Muscle layer of colon (tissue), 2 donors: Measurements from ENCODE around the gene CDS2.

Experiments used
- H3K27ac ChIP-seq: one replicate; pipeline ENCODE4 v1.7.0; 2013; ENCODE audit warnings: low read depth, mild to moderate bottlenecking, low read length, moderate library complexity
- H3K27me3 ChIP-seq, 2 donors: one replicate each; pipeline ENCODE4 v1.7.0; 2013; ENCODE audit warnings: low read length in 2 of 2, mild to moderate bottlenecking in 2 of 2; ENCODE audit not compliant: insufficient read depth in 2 of 2, control insufficient read depth in 1 of 2
- H3K36me3 ChIP-seq: one replicate; pipeline ENCODE4 v1.7.0; 2013; ENCODE audit warnings: mild to moderate bottlenecking, low read length; ENCODE audit not compliant: insufficient read depth
- H3K4me1 ChIP-seq: one replicate; pipeline ENCODE4 v1.7.0; 2013; ENCODE audit warnings: mild to moderate bottlenecking, low read length; ENCODE audit not compliant: insufficient read depth
- H3K4me3 ChIP-seq, 2 donors: one replicate each; pipeline ENCODE4 v1.7.0; 2013; ENCODE audit warnings: low read length in 2 of 2, low read depth in 1 of 2, mild to moderate bottlenecking in 1 of 2, moderate library complexity in 1 of 2
- H3K9ac ChIP-seq: one replicate; pipeline ENCODE4 v1.7.0; 2013; ENCODE audit warnings: low read length
- H3K9me3 ChIP-seq: one replicate; pipeline ENCODE4 v1.7.0; 2013; ENCODE audit warnings: mild to moderate bottlenecking, low read length
- donor health status: abdominal sarcoma.
- donor health status: Adenocarcinoma of cecum.

The CDS2 gene

DNA sequence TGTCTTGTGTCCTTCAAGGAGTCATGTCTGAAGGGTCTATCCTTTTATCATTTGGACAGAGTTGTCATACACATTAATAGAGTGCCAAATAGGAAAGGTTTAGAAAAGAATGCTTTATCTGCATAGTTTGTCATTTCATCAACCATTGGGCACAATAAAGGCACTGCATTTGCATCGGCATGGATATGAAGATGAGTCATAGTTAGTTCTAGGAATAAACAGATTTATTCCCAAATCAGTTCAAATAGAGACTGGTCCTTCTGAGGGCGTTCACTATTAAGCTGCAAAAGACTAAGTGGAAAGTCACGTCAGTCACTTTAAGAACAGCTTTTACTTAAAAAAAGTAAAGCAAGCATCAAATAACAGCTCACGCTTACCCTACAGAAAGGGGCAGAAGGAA is 90.8 kb downstream of the CDS2 start:
- H3K4me3 ChIP-seq, result no peak overlapping the region

DNA sequence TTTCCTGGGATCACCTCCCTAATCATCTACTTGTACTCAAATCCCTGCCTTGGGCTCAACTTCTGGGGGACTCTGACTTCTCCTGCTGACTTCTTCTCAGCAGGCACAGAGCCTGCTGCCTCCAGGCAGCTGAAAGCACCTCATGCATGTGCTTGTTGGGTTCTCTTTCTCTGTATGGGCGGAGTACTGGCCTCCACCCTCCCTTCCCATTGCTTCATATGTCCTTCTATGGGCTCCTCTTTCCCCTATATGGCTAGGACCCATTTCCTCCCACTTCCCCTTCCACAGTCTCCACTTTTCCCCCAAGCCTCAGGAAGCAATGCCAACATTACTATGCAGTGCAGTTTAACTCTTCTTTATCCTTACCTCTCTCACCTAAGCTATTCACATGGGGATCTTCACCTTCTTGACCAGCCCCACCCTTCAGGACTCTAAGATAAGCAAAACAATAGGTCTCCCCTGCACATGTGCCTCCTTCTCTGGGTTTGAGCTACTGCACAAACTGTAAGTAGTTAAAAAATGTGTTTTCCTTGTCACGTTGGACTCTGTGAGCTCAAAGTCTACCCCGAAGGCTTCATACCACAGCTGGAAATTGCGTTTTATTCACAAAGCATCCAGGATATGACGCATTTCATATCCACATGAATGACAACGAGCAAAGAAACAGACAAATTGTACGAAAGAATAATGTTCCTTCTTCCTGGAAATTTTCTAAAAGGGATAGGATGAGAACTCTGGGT is 93.7 kb downstream of the CDS2 start:
- no peaks in the 10 kb centered on the region for H3K4me1 ChIP-seq
- H3K9me3 ChIP-seq, result no peaks in the 10 kb centered on the region
- no peak overlapping the region for H3K9ac ChIP-seq
- H3K4me3 ChIP-seq, result no peak overlapping the region
- H3K36me3 ChIP-seq, result no peaks in the 10 kb centered on the region
- no peaks in the 10 kb centered on the region for H3K27me3 ChIP-seq
- H3K27ac ChIP-seq, result no peak overlapping the region

More for the DNA sequence above, 90.8 kb downstream of the CDS2 start:
- no peak overlapping the region for H3K9ac ChIP-seq
- H3K27ac ChIP-seq, result no peak overlapping the region
- H3K27me3 ChIP-seq, result no peaks in the 10 kb centered on the region
- no peaks in the 10 kb centered on the region for H3K4me1 ChIP-seq
- no peaks in the 10 kb centered on the region for H3K9me3 ChIP-seq
- H3K36me3 ChIP-seq, result no peaks in the 10 kb centered on the region

DNA sequence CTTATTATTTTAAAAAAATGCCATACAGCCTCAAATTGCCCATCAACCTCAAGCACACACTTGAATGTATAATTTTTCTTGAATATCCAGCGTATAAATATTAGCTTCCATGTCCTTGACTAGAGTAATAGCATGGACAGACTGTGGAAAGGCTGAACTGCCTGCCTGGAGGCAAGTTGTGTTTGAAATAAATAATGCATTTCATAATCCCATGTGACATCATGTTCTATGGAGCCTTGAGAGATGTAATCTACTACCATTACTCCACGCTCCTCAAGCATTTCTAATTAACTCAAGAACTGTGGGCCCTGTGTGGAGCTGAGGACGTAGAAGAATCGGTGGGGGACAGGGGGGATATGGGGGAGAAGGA is 94.2 kb downstream of the CDS2 start:
- Histone ChIP-seq H3K27me3 (no peaks in the 10 kb centered on the region), H3K36me3 (no peaks in the 10 kb centered on the region), H3K9me3 (no peaks in the 10 kb centered on the region), H3K4me1 (no peaks in the 10 kb centered on the region), H3K4me3 (no peak overlapping the region), H3K9ac (no peak overlapping the region), H3K27ac (no peak overlapping the region)

DNA sequence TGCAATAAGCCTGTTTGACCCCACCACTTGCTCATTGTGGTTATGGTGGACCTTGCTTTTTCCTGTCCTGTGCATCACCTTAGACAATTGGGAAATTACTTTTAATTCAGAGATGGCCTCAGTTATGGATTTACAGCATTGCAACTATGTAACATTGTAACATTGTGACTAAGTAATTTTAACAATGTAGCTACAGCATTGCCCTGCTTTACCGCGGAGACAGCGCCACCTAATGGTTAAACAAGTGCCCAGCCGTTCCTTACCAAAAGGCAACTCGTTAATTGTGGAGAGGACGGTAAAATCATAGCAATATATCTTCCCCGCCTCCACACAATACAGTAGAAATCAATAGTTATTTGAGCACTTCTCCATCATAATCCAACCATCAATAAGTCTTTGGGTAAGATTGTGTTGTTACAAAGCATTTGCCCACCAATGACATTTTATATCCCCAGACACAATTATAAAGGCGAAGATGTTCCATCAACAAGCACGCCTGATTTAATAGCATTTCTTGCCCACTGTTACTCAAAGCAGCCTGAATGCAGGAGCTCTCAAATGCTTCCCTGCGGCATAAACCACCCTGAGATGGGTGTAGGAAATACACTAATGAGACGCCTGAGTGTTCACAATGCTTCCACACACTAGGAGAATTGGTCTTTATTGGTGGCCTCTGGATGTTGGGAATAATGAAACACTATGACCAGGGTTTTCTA is 96.3 kb downstream of the CDS2 start:
- Histone ChIP-seq H3K4me1 (no peaks in the 10 kb centered on the region), H3K9ac (no peak overlapping the region), H3K36me3 (no peaks in the 10 kb centered on the region), H3K9me3 (no peaks in the 10 kb centered on the region), H3K27me3 (no peaks in the 10 kb centered on the region), H3K4me3 (no peak overlapping the region), H3K27ac (no peak overlapping the region)

DNA sequence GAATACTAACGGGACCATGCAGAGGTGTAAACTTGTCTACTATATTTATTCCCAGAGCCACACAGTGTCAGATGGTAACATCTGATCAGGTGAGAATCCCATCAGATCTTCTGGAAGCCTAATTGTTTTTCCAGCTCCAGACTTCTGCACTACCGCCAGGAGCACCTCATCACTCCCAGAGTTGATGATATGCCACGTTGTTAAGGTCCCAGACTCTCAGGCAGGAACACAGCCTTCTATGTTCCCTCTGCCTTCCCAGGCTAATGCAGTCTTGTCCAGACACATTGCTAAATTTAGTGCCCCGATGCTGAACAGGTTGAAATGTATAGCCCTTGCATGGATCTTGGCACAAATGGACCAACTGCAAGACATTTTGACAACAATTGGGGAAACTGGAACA is 103.7 kb downstream of the CDS2 start:
- Histone ChIP-seq H3K4me3 (no peak overlapping the region), H3K27me3 (no peaks in the 10 kb centered on the region), H3K9me3 (no peaks in the 10 kb centered on the region), H3K9ac (no peak overlapping the region), H3K36me3 (no peaks in the 10 kb centered on the region), H3K4me1 (no peaks in the 10 kb centered on the region), H3K27ac (no peak overlapping the region)

DNA sequence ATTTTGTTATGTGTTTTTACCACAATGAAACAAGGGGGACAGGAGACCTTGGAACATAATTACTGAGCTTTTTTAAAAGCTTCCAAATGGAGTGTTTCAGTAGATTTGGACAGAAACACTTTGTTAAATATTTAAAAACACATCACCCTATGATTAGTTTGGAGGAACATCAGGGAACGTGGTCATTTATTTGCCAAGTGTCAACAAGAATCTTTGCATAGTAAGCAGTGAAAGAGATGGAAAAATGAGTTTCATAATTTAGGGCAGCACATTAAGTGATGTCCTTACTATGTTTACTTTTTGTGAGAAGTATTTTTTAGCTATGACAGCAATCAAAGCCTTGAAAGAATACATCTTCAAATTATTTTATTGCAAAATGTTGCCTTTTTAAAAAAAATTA is 107.3 kb downstream of the CDS2 start:
- Histone ChIP-seq H3K4me1 (no peaks in the 10 kb centered on the region), H3K27me3 (no peaks in the 10 kb centered on the region), H3K36me3 (no peaks in the 10 kb centered on the region), H3K9ac (no peak overlapping the region), H3K4me3 (no peak overlapping the region), H3K9me3 (no peaks in the 10 kb centered on the region), H3K27ac (no peak overlapping the region)

DNA sequence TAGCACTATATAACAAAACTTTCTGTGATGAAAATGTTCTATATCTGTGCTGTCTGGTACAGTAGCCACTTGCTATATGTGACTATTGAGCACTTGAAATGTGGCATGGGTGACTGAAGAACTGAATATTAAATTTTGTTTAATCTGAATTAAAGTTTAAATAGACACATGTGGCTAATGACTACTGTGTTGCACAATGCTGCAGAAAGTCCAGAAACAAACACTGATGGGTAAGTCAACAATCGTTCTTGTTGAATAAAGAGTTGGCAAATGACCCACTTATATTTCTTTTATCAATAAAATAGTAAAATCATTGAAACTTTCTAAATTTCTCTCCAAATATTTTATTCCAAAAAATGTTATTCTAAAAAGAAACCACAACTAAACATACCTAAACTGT is 108.2 kb downstream of the CDS2 start:
- Histone ChIP-seq H3K9ac (no peak overlapping the region), H3K27me3 (no peaks in the 10 kb centered on the region), H3K36me3 (no peaks in the 10 kb centered on the region), H3K4me1 (no peaks in the 10 kb centered on the region), H3K27ac (no peak overlapping the region), H3K4me3 (no peak overlapping the region), H3K9me3 (no peaks in the 10 kb centered on the region)
